NCI-H146 (cell line): Measurements from ENCODE around the gene ROBO4.
A peak's percentile ranks its signal among the peaks of the same experiment; 100 is the strongest.

Source experiments
- DNase-seq: peaks from one replicate; lab custom pipeline; 2025; lab: John Stamatoyannopoulos, UW

The ROBO4 gene

DNA sequence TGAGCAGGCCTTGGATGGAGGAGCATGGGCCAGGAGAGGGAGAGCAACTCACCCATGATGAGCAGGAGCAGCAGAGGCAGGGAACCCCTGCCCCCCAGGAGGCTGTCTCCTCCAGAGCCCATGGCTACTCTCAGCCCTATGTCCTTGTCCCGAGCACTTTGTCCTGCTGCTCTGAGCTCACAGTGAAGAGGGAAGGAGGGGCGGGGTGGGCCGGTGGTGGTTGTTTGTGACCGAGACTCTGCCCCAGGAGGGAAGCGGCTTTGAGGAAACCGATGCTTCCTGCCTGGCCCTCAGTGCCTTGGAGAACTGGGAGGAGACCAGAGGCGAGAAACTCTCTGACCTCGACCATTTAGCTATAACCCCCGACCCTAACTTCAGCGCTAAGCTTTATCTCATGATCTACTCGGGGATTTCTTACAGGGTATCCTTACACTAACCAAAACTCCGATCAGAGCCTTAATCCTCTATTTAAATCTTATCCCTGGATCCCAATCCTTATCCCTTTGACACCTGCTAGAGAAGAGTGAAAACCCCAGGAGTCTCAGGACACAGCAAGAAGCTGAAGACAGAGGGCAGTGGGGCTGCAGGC lies at the start of gene ROBO4:
TSS of gene ROBO4 (minus strand) at position 192 of the 589 bp plus-strand sequence. CDS start at position 122, 70 bp downstream.
- no peak for DNase-seq

DNA sequence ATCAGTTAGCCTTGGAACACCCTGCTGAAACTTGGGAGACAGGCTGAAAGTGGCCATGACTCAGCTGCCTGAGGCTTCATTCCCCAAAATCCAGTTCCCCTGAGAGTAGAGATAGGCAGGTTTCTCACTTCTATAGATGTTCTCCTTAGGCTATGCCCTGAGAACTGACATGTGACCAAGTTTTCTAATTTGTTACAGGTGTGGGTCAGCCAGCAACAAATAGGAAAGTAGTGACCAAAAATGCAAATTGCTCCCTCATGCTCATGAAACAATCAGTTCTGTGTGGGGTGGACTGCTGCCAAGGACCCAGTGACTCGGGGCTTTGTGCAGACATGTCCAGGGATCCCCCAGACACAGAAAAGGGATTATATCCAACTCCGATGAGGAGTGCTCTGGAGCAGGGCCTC lies 49.1 kb upstream of the ROBO4 start:
- DNase-seq = no peak

DNA sequence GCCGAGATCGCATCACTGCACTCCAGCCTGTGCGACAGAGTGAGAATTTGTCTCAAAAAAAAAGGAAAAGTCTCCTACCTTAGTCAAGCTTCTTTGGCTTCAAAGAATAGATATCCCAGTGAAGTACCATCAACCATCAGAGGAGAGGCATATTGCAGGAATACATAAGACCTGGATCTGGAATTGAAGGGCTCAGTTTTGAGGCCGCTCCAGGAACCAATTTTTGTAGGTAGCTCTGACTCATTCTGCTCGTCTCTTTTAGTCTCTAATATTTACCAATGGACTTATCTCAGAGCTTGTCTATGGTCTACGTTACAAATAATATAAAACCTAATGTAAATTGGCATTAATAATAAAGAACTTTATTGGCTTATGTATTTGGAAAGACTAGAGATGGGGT lies 48.2 kb upstream of the ROBO4 start:
- no peak for DNase-seq

DNA sequence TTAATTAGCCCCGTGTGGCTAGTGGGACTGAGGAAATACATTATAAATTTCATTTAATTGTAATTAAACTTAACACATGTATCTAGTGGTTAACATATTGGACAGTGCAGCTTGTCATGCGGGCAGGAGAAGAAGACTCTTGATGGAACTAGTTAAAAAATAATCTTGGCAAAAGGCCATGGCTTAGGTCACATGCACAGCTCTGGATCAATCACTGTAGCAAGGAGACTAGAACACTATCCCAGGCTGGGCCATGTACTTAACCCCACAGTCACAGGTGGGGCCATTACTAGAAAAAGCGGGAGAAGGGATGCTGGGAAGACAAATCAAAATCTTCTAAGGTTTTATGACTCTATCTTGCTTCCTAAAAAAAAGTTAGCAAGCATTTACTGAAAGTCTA lies 46.9 kb upstream of the ROBO4 start:
- DNase-seq = no peak

DNA sequence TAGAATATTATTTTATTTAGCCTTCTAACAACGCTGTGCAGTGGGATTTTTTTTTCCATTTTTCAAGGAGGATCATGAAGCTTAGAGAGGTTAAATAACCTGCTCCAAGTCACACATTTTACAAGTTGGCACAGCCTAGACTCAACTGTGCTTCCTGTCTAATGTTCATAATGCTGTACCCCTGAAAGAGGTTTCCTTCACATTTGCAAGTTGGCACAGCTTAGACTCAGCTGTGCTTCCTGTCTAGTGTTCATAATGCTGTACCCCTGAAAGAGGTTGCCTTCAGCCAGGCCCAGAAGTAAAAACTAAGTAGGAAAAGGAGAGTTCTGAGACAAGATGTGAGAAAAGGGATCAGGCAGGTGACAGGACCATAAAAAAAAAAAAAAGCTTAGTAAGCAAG lies 46.1 kb upstream of the ROBO4 start:
- DNase-seq = no peak

DNA sequence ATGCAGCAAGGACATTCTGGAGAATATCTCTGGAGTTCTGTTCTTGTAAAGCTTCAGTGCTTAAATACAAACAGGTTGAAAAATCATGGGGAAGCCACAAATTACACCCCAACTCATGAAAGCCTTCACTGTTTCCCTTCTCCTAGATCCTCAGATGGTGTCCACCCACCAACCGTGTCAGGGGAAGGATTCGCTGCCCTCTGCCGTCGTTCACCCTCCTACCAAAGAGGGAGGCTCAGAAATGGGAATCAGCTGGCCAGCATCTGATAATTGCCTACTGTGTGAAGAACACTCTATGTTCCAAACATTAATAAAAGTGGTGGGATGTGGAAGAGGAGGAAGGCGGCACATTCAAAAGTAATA lies 45.6 kb upstream of the ROBO4 start:
- peak; percentile 9 for DNase-seq

DNA sequence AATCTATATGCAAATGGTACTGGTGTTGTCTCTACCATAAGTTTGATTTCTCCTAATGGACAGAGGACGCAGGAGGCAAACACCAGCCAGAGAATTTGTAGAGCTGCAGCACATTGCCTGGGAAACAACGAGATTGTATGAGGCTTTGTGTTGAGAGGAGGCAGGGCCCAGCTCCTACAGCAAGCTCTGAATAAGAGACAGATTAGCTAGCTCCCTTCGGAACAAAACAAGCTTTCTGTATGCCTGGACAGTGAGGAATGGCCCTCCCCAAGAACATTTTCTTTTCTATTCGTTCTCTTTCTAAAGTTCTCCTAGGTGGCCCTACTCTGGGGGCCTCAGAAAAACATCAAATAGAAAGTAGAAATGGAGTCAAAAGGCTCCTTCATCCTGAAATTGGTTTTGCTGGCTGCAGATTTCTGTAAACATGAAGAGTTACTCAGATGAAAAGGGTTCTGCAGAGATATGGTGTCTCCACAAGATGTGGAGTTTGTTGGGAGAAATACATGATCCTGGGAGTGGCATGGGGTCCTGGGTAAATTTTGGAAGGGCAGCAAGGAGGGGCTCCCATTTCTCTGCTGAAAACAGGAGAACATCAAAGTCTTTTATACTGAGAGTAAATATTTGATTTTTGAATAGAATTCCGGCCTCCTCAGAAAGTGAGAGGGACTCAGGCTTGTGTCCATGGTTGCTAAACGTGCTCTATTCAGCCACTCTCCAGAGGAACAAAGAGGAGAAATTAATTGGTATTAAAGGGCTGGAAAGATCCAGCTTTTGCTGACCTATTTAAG lies 45.0 kb upstream of the ROBO4 start:
- no peak for DNase-seq

DNA sequence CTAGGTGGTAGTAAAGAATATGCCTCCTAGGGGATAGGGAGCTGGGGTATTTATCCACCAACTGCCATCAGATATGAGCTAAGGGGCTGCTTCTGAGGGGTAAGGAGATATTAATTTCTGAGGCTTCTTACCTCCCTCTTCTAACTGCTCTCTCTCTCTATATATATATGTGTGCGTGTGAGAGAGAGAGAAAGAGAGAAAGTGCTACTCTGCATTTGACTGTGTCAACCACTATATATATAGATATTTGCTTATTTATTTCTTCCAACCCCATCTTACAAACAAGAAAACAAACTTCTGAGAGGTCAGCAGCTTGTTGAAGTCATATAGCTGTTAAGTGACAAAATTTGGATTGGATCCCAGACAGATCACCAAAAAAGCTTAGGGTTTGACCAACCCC lies 44.0 kb upstream of the ROBO4 start:
- DNase-seq = no peak

DNA sequence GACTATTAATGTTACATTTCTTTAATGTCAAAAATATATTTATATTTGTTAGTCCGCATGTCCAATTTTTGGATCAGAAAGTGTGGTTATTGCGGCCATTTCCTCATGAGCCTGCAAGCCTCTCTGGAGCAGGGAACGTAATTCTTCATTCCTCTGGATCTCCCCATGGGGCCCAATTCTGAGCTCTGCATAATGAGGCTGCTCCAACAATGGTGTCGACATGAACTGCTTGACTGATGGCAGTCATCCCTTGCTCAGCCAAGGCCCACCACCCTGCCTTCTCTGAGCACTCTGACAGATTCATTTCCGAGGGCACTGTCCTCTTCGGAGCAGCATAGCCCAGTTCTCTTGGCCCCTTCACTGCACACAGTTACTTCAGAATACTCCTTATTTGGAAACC lies 41.3 kb upstream of the ROBO4 start:
- DNase-seq = no peak

DNA sequence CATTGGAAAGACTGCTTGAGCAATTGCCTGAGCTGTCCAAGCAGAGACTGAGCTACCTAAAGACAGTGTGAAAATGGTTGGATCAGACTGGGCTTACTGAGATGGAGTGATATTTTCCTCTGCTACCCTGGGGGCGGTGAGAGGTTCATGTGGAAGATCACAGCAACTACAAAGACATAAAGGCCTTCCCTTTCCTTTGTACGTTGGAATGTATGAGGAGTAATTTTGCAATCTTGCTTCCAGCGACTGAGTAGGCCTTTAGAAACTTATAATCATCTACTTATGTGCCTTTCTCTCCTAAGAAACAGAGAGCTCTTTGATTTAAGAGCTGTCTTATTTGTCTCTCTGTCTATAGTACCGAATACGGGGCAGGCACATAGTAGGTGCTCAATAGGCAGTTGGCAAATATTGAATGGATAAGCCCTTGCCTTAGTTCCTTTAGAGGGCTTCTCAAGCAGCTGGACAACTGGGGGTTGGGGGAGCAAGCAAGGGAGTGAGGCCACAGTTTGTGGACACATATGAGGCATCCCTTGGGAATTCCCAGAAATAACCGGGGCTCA lies 40.6 kb upstream of the ROBO4 start:
- DNase-seq = no peak

DNA sequence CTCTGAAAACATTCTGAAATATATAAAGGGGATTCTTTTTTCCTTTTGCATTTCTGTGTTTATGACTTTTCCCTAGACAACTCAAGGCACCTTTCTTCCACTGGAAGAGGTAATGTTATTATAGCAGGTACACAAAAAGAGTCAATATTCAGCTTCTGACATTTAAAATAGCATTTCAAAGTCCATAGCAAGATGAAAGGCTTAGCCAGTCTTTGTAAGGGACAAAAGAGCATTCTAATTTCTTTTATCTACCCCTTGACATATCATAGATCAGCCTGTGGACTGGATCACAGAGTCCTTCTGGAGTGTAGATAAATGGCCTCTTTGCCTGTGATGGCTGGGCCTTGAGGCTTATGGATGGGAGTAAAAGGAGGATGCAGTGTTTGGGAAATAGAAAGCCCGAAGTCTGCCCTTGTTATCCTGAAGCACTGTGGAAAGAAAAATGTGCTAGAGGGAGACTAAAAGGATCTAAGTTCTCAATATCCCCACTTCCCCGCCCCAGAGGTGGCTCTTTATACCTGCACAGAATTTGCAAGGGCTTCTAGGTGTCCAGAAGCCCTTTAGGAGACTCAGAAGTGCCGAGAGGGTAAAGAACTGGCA lies 39.8 kb upstream of the ROBO4 start:
- DNase-seq = no peak

DNA sequence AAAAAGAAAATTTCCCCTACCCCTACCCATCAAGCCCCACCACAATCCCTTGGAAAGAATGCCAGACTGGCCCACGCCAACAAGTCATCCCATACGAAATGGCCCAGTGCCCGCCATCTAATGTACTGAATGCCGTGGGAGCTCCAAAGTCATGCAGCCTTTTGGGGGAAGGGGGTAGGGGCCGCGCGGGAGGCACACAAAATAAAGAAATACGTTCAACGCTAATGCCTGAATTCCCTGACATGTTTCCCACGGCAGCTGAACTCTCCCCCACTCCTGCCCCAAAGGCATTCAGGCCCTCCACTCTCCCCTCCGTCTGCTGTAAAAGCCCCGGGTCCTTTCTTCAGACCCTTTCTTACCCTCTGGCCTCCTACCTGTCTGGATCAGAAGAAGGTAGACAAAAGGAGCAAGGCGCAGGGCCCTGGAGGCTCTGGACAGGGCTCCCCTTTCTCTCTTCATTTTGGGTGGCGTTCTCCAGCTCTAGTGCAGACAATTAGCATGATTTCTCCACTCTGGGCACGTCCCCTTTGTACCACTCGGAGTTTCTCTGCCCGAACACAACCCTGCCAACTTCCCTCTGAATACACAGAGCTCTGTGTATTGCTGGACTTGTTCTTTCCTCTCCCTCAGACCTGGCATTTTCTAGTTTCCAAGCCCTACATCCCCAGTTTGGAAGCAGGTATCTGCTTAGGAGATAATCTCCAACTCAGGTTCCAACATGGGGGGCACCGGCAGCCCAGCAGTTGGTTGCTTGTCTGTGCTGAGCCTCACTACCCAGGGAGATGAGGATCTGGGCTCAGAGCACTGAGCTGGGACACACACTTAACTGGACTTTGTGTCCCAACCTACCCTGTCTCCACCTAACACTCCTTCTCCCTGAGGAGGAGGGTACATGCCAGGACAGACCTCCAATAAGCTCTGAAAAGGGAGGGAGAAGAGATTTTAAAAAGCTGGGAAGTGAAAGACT lies 38.2 kb upstream of the ROBO4 start, which contains the start of gene HEPACAM:
TSS of gene HEPACAM (minus strand) at position 500 of the 967 bp plus-strand sequence. CDS start at position 459, 41 bp downstream.
- DNase-seq = no peak

DNA sequence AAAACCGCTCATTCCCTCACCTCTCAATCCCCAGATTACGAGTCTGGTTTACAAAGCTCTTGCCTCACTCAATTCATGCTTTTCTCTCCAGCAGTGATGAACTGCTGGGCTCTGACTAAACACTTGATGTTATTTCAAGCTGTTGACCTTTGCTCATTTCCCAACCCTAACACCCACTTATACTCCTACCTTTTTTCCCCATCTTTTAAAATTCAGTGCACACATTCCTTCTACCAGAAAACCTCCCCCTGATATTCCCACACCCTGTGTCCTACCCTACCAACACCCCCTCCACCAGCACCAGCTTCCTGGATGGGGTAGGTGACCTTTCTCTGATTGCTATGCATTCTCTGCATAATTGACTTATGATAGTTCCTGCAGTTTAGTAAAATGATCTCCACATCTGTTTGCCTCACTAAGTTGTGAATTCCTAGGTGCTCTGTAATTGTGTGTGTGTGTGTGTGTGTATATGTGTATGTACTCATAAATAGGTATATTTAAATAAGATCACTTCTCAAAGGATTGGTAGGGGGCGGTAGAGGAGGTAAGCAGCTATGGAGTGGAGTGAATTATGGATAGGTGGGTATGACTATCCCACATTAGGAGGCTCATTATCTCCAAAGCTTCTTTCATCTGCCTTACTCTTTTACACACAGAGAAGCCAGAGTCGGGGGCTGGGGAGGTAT lies 37.3 kb upstream of the ROBO4 start:
- DNase-seq = no peak

DNA sequence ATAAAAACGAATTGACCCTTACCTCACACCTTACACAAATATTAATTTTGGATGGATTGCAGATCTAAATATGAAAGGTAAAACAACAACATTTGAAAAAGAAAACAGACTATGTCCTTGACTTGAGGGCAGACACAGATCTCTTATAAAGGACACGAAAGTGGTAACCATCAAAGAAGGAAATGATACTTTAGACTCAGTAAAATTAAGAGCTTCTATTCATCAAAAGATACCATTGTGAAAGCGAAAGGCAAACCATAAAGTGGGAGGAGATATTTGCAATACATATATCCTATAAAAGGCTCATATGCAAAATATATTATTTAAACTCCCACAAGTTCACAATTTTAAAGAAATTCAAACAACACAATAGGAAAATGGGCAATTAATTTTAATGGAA lies 33.1 kb upstream of the ROBO4 start:
- no peak for DNase-seq

DNA sequence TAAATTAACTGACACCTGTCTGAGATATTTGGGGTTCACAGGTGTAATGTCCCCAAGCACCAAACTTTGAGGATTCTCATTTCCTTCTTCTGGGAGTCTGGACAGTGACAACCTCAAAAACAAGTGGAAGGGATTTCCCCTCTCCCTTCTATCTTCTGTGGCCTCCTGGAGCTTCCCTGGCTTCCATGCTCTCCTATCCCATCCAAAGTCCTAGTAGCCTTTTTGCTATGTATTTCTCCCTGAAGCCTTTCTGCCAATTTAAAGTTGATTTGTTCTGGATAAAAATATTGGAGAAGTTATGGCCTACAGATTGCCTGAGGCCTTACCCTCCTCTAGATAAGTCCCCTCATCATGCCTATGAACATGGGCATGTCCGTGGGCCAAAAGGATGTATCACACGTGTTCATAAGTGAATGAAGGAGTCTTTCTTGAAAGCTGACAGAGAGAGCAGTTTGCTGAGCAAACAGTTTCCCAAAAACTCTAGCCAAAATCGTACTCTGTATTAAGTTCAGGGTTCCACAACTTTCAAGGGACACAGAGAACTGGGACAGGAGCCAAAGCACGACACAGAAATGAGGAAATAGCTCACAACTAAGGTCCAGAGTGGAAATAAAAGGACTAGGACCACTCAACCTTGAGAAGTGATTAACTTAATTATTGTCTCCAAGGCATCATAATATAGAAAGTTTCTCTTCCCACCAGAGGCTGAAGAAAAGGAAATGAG lies 31.4 kb upstream of the ROBO4 start:
- no peak for DNase-seq

DNA sequence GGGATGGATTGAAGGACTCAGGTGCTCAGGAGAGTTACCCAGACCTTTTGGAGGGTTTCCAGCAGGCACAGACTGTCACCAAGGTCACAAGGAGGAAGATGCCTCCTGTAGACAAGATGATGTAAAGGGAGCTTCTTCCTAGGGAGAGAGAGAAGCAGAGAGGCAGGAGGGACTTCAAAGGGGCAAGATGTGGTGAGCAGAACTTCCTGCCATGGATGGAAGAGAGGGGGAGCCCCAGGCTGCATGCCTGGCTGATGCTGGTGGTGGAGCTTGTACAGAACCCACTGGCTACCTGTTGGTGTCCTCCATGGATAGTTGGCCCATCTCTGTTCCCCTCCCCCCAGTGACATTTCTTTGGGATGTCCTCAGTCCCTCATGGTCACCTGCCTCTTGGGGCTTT lies 25.6 kb upstream of the ROBO4 start:
- no peak for DNase-seq

DNA sequence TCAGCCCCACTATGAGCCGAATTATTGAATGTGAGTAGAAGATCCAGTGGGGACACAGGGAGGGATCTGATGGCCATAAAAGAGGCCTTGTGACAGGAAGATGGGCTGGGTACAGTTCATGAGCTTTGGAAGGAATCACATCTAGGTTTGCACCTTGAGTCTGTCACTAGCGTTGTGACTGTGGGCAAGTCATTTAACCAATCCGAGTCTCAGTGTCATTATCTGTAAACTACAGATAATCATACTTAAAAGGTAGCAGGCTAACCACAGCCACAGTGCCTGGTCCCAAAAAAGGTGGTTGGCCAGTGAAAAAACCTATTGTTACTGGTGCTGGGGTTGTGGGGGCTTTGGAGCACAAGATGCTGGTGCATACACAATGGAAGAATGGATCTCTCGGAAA lies 25.2 kb upstream of the ROBO4 start:
- no peak for DNase-seq

DNA sequence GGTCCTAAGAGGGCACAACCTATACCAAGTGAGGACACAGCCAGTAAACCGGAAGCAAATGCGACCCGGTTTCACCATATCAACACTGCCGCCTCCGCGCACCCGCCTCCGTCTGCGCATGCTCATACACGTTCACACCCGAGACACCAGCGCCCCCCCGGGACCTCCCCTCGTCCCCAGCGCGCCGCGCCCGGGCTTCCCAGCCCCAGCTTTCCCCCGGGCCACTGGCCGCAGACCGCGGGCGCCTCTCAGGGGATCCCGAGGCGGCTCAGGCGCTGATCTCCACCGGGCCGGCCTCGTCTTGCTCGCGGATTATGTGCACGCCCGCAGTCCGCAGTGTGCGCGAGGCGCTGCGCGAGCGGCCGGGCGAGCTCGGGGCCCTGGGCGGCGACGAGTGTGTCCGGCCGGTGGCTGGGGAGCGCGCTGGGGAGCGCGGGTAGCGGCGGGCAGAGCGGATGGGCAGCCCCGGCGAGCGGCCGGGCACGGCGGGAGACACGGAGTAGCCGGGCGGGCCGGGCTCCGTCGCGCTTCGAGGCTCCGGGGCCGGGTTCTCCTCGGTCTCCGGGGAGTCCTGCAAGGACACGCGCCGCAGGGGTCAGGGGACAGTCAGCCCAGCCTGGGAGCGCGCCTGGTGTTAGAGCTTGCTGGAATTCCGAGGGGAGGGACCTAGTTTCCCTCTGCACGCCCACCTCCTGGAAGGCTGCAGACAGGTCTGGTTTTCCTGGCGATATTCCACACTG lies 23.4 kb upstream of the ROBO4 start:
- DNase-seq = peak; percentile 84

DNA sequence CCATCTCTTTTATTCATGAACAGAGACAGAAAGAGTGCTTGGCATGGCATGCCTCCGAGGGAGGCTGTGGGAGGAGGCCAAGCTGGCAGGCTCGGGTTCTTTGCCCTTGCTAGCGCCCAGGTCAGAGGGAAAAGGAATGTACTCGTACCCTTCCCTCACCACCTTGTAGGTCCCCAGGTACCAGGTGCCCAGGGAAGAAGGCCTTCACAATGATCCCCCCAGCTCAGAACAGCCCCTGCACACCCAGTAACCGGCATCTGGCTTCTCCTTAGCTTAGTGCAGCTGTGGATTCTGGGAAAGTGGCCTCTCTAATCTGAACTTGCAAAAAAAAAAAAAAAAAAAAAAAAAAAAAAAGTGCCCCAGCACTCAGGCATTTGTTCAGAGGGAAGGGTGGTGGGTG lies 22.7 kb upstream of the ROBO4 start:
- DNase-seq = no peak

DNA sequence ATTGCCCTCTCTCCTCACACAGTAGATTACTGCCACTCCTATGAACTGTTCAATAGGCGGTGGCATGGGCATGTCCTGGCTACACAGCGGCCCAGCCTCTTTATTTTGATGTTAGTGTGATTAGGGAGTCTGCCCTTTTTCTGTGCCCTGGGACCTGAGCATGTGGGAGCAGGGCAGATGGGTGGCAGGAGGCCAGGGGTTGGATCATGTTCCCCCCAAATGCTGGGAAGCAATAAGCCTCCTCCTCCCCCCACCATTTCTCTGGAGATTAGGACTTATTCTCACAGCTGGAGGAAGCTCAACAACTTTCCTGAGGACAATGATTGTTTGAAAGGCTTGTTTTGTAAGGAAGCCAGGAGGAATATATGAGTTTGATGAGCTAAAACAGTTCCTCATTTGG lies 22.2 kb upstream of the ROBO4 start:
- DNase-seq = no peak
